ENCODE results near the gene B4GALNT3.
"Not testable (repeated sequence)": the region's sequence is repeated elsewhere in the genome, so short reads cannot be mapped to it uniquely, and the experiment has no call there.

Gene B4GALNT3

DNA sequence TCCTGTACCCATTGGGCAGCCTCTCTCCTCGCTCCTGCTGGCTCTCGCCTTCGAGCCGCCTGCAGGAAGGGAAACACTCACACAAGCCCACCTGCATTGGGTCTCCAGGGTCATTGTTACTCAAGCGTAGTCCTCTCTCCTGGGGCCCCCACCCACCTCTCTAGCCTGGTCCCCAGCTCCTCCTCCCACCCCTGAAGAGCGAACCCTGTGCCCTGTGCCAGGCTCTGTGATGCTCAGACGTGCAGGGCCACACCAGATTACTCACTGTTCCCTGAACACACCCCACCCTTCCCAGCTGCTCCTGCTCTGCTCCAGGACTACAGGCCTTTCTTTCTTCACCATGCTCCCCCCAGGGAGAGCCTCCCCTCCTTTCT, 115.4 kb downstream of the B4GALNT3 start:
- no peak for DNase-seq (ENCODE audit: low read depth, low spot score)

- DNase-seq (ENCODE audit: low read depth, low spot score): no peak
These were observed 116.3 kb downstream of the B4GALNT3 start for GRCh38 chr12:575948-576614.

DNA sequence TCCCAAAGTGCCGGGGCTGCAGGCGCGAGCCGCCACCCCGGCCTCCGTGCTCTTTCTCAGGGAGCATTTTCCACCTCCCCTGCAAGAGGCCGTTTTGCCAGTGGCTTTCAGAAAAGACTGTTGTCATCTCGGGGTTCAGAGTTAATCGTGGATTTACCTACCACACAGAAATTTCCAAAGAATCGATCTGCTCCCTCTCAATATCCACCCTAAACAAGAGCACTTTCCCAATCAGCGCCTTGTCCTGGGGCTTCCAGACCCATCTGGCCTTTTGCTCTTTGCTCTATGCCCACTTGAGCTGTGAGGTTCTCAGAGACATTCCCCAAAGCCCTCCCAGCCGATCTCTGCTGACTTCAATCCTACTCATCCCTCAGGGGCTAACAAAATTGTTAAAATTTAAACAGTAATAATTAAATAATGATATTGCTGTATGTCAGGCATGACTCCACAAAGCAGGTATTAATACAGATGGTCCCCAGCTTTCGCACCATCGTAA, 116.9 kb downstream of the B4GALNT3 start:
- DNase-seq (ENCODE audit: low read depth, low spot score): no peak

- DNase-seq (ENCODE audit: low read depth, low spot score): not testable (repeated sequence)
These were observed 118.4 kb downstream of the B4GALNT3 start for GRCh38 chr12:577994-578747.

DNA sequence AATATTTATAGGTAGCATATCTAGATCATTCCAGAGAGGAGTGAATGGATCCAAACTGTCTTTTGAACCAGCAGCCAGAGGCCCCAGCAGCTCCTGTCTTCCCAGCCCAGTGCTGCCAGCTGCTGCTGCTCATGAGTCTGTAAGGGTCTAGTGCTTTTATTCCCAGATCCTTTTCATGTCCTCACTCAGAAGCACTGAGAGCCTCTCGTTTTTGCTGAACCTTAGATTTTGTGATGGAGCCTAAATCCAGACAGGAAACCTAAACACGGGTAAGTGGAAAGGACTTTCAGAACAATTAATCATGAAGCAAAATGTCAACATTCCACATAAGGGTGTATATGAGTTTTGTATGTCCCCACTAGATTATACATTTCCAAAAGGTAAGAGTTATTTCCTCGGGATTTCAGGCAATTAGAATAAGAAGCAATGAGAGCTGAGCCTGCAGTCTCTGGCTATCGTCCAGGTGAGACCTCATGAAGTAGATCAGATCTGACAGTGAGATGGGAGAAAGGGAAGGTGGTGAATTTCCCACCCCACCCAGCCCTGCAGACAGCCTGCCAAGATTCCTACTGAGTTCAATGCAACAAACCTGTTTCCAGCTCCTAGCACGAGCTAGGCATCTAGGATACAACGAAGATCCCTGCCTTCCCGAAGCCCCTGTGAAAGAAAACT, 119.1 kb downstream of the B4GALNT3 start:
- DNase-seq (ENCODE audit: low read depth, low spot score): no peak

DNA sequence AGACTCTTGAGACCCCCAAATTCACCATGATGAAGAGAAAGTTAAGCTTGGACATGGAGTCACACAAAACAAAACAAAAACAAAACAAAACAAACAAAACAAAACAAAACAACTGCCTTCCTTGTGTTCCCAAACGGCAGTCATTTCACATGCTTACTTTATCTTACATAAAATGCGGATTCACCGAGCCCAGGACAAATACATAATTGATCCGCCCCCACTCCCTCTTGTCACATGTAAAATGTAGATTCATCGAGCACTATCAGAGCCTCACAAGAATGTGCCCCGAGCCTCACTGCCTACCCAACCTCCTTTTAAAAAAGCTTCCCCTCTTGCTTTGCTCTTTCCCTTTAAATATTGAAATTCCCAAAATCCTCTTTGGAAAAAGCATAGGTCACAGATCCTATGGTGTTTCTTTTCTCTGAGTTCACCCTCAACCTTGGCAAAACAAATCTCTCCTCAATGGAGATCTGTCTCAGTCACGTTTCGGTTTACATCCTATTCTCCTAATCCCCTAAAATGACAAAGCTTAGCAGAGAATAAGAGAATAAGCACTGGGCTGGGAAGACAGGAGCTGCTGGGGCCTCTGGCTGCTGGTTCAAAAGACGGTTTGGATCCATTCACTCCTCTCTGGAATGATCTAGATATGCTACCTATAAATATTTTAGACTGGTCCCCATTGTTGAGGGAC, 119.8 kb downstream of the B4GALNT3 start:
- DNase-seq (ENCODE audit: low read depth, low spot score): no peak

- no peak for DNase-seq (ENCODE audit: low read depth, low spot score)
These were observed 121.1 kb downstream of the B4GALNT3 start for GRCh38 chr12:580813-581212.

- DNase-seq (ENCODE audit: low read depth, low spot score): no peak
These were observed 121.6 kb downstream of the B4GALNT3 start for GRCh38 chr12:581321-581720.

DNA sequence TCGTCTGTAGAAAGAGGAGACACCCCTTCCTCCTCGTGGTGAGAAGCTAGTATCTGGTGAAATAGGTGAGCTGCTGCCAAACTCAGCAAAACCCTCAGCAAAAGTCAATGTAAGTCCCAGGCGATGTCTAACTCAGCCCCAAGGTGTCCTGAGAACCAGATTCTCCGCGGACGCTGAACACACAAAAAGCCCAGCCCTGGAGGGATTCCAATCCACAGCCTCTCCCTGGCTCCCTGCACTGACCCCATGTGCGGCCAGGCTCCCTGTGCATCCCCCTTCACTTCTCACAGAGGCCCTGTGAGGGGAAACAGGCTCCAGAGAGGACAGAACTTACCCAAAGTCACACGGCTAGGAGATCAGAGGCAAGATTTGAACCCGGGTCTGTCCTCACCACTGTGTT, 122.0 kb downstream of the B4GALNT3 start:
- DNase-seq (ENCODE audit: low read depth, low spot score): no peak

GRCh38 chr12:583251-583869, 123.6 kb downstream of the B4GALNT3 start:
- no peak for DNase-seq (ENCODE audit: low read depth, low spot score)

DNA sequence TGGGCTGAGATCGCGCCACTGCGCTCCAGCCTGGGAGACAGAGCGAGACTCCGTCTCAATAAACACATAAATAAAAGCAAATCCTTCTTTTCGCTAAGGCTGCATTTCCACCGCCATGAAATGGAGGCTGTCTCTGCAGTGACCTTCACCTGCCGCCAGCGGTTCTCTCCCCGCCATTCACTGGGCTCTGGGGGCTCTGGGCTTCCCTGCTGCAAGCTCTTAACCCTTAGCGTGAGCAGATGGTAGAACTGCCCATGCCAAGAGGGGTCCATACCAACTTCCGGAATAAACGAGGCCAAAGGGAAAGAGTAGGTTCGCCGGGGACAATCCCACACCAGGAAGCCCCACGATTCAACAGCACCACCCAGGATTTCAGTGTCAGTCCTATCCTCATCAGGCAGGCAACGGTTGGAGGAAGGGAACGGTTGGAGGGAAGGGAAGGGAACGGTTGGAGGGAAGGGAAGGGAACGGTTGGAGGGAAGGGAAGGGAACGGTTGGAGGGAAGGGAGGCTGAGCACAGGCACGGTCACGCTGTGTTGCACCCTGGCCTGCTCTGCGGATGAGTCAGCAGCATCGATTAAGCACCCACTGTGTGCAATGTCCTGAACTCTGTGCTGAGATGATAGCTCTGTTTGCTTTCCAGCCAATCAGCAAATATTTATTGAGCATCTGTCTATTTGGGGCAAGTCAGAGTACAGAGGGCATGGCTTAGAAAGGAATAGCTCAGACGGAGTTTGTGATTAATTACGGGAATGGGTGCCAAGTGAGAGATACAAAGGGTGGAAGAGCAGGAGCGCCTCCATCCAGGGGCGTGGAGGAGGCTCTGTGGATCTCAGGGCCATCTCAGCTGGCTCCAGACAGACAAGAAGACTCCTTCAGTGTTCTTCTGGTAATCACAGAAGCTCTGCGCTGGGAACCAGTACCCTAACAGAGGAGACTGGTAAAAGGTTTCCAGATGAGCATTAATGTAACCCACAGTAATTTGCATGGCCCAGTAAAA, 125.6 kb downstream of the B4GALNT3 start:
- no peak for DNase-seq (ENCODE audit: low read depth, low spot score)

- DNase-seq (ENCODE audit: low read depth, low spot score): no peak
These were observed 126.8 kb downstream of the B4GALNT3 start for GRCh38 chr12:586318-587071.

- no peak for DNase-seq (ENCODE audit: low read depth, low spot score)
These were observed 127.6 kb downstream of the B4GALNT3 start for GRCh38 chr12:587132-588023.

GRCh38 chr12:588024-588322, 128.2 kb downstream of the B4GALNT3 start:
- no peak for DNase-seq (ENCODE audit: low read depth, low spot score)

DNA sequence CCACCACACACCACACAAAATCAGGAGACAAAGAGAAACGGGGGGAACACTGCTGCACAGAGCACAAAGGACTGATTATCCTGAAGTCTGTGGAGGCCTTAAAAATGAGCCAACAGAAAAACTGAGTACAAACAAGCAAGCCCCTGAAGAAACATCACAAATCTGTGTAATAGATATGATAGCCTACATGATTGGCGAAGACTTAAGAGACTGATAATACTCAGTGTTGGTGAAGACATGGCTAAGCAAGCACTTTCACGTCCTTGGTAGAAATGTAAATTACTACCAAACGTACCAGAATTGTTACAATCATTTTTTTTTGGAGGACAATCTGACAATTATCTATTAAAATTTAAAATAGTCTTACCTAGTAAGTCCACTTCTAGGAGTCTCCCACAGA, 128.9 kb downstream of the B4GALNT3 start:
- no peak for DNase-seq (ENCODE audit: low read depth, low spot score)

GRCh38 chr12:590206-590750, 130.5 kb downstream of the B4GALNT3 start:
- DNase-seq (ENCODE audit: low read depth, low spot score): no peak

DNA sequence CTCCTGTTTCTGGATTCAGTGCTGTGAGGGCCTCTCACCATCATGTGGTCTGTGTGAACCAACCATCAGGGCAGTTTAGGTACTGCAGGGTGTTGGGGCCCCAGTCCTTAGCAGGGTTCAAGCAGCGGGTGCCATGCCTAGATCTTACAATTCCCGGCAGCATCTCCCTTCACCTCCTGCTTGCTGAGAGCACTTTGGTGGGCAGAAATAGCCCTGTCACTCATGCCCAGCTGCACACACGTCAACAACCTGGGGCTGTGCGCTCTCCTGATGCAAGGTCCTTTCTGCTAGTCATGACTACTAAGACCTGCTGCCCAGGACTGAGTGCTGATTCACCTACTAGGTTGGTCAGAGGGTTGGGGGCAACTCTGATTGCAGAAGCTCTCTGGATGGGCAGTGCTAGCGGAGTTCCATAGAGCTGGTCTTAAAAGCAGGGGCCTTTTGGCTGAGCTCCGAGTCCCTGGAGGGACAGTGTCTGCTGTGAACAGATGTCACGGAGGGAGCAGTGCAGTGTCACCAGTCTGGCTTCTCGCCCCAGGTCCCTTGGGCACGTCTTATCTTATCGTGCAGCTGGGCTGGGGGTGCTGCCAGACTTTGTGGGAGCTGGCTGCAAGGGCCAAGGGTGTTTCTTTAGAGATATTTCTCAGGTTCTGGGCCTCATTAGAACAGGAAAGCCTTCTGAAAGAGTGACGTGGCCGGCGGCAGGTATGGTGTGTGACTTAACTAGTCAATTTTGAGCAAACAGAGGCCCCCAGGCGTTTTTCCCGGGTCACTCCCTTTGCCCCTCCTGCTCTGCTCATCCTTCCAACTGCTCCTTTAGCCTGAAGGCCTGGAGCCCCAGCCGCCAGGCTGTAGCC, 131.7 kb downstream of the B4GALNT3 start:
- DNase-seq (ENCODE audit: low read depth, low spot score): no peak

Measured in smooth muscle cell of the brain vasculature (primary cell).